ENCODE measurements around the gene ZFC3H1.

The ZFC3H1 gene

DNA sequence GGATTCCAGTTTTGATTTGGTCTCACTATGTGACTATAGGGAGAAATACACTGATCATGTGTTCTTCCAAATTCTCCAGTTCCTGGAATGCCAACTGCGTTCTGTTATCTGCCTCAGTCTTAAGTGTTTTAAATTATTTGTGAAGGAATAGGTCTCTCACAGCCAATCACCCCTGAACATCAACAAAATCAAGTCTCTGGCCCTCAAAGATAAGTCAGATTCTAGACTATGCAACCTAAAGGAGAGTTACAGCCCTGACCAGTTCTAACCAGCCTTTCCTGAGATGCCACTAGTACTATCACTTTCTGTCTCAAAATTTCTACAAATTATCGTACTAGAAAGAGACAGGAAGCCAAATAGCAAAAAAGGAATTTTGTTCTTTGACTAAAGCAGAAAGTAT, 22.3 kb downstream of the ZFC3H1 start:
- H4K20me1 ChIP-seq (ENCODE audit: low read depth, low read length) = no peaks in the 10 kb centered on the region; the same call in 1 of the 2 replicates
- no peak overlapping the region for H3K9ac ChIP-seq (ENCODE audit: low read length)
- H3K36me3 ChIP-seq (ENCODE audit: low read length) = peaks cover 58% of the 10 kb centered on the region

DNA sequence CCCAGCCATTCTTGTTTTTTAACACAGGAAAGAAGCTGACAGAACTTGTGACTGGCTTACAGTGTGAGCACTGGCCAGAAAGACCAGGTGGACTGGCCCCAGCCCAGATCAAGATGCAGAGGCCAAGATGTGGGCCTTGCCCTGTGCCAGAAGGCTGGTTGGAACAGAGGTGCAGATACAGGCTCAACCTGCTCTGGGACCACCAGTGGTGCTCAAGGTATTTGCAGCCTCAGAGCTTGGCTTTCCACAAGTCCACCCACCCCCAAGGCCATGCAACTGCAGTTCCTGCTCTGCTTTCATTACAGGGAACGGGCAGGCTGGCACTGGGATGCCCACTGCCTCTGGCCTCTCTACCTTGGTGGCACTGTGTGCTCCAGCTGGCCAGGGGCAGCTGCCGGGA, 23.3 kb downstream of the ZFC3H1 start:
- H3K79me2 ChIP-seq (ENCODE audit: insufficient read depth, low read length) = no peaks in the 10 kb centered on the region
- H3K9ac ChIP-seq (ENCODE audit: low read length) = no peak overlapping the region
- H3K27ac ChIP-seq (ENCODE audit: low read depth, low read length) = no peak overlapping the region
- H3K9me3 ChIP-seq (ENCODE audit: insufficient read depth, low read length) = no peaks in the 10 kb centered on the region
- H4K20me1 ChIP-seq (ENCODE audit: low read depth, low read length) = no peaks in the 10 kb centered on the region; the same call in 1 of the 2 replicates
- H3K9me2 ChIP-seq (replicated peaks; ENCODE audit: insufficient read depth, low read length) = no peaks in the 10 kb centered on the region
- H3K27me3 ChIP-seq (ENCODE audit: low read length) = no peaks in the 10 kb centered on the region
- no peak overlapping the region for H3K4me2 ChIP-seq (ENCODE audit: low read depth, low read length, poor library complexity, severe bottlenecking)
- TF ChIP-seq CTCF (IDR thresholded peaks at IDR 0.05; ENCODE audit: insufficient read depth, low read length, poor library complexity, severe bottlenecking) = no peak
- TF ChIP-seq EZH2phosphoT487 (conservative IDR thresholded peaks at IDR 0.05; ENCODE audit: low read length) = no peak
- peaks cover 27% of the 10 kb centered on the region for H3F3A ChIP-seq (ENCODE audit: insufficient read depth)
- no peak overlapping the region for H2AFZ ChIP-seq (ENCODE audit: low read depth, low read length, severe bottlenecking)
- no peak overlapping the region for H3K4me3 ChIP-seq (ENCODE audit: insufficient read depth, low read length, poor library complexity, severe bottlenecking)
- H3K36me3 ChIP-seq (ENCODE audit: low read length) = peaks cover 63% of the 10 kb centered on the region

More for the DNA sequence above, 22.3 kb downstream of the ZFC3H1 start:
- no peaks in the 10 kb centered on the region for H3K79me2 ChIP-seq (ENCODE audit: insufficient read depth, low read length)
- H3K27ac ChIP-seq (ENCODE audit: low read depth, low read length) = no peak overlapping the region
- no peak overlapping the region for H3K4me3 ChIP-seq (ENCODE audit: insufficient read depth, low read length, poor library complexity, severe bottlenecking)
- no peaks in the 10 kb centered on the region for H3K9me3 ChIP-seq (ENCODE audit: insufficient read depth, low read length)
- no peaks in the 10 kb centered on the region for H3K27me3 ChIP-seq (ENCODE audit: low read length)
- no peak for TF ChIP-seq CTCF (IDR thresholded peaks at IDR 0.05; ENCODE audit: insufficient read depth, low read length, poor library complexity, severe bottlenecking)
- no peak for TF ChIP-seq EZH2phosphoT487 (conservative IDR thresholded peaks at IDR 0.05; ENCODE audit: low read length)
- no peak overlapping the region for H3K4me2 ChIP-seq (ENCODE audit: low read depth, low read length, poor library complexity, severe bottlenecking)
- no peaks in the 10 kb centered on the region for H3K9me2 ChIP-seq (replicated peaks; ENCODE audit: insufficient read depth, low read length)
- peaks cover 28% of the 10 kb centered on the region for H3F3A ChIP-seq (ENCODE audit: insufficient read depth)
- H2AFZ ChIP-seq (ENCODE audit: low read depth, low read length, severe bottlenecking) = no peak overlapping the region

GRCh38 chr12:71639341-71639760, 24.3 kb downstream of the ZFC3H1 start:
- H2AFZ ChIP-seq (ENCODE audit: low read depth, low read length, severe bottlenecking) = no peak overlapping the region
- no peaks in the 10 kb centered on the region; the same call in 1 of the 2 replicates for H4K20me1 ChIP-seq (ENCODE audit: low read depth, low read length)
- peaks cover 64% of the 10 kb centered on the region for H3K36me3 ChIP-seq (ENCODE audit: low read length)
- no peaks in the 10 kb centered on the region for H3K27me3 ChIP-seq (ENCODE audit: low read length)
- no peak overlapping the region for H3K27ac ChIP-seq (ENCODE audit: low read depth, low read length)
- peaks cover 24% of the 10 kb centered on the region for H3F3A ChIP-seq (ENCODE audit: insufficient read depth)
- TF ChIP-seq CTCF (IDR thresholded peaks at IDR 0.05; ENCODE audit: insufficient read depth, low read length, poor library complexity, severe bottlenecking) (no peak), EZH2phosphoT487 (conservative IDR thresholded peaks at IDR 0.05; ENCODE audit: low read length) (no peak)
- no peak overlapping the region for H3K4me2 ChIP-seq (ENCODE audit: low read depth, low read length, poor library complexity, severe bottlenecking)
- H3K9ac ChIP-seq (ENCODE audit: low read length) = no peak overlapping the region
- H3K9me3 ChIP-seq (ENCODE audit: insufficient read depth, low read length) = no peaks in the 10 kb centered on the region
- no peaks in the 10 kb centered on the region for H3K79me2 ChIP-seq (ENCODE audit: insufficient read depth, low read length)
- no peak overlapping the region for H3K4me3 ChIP-seq (ENCODE audit: insufficient read depth, low read length, poor library complexity, severe bottlenecking)
- no peaks in the 10 kb centered on the region for H3K9me2 ChIP-seq (replicated peaks; ENCODE audit: insufficient read depth, low read length)
